K562 (cell line): ENCODE data around the gene SPATA13. TPM values are rescaled to one million over a fixed set of nuclear protein-coding genes. Genes with fewer than 3 reads are reported as not detected.

Experiments used
- ATAC-seq: fragments of 200-7000 bp; cut with Tn5 transposase; 3 replicates; pipeline ENCODE4 v1.9.1; 2020; ENCODE audit warnings: moderate library complexity
- BruUV-seq: library from RNA; stranded (reverse); fragments of 400-500 nt; replicated peaks from 2 replicates; lab custom pipeline; 2021; lab: Mats Ljungman, UMichigan
- CTCF ChIA-PET: fragments of 300-600 bp; formaldehyde crosslinking; extraction: SDS; loops from one replicate; lab custom pipeline; 2021; ENCODE audit warnings: low intra/inter-chr PET ratio; lab: Yijun Ruan, JAX
- POLR2A ChIA-PET: fragments of 300-600, 350-650 bp; sonication (Branson Sonifier 250); formaldehyde crosslinking; extraction: SDS; loops from one replicate; lab custom pipeline; 2021; ENCODE audit warnings: antibody characterized with exemption, inconsistent platforms; lab: Yijun Ruan, JAX
- DNase-seq, 4 experiments: peaks; one replicate each; pipeline versions ENCODE4 v3.0.0 to v3.0.0-alpha.2; 2011 to 2018; ENCODE audit warnings: low spot score in 3 of 4, mixed read lengths in 3 of 4; ENCODE audit errors: extremely low read depth in 1 of 4
- FAIRE-seq: peaks from 2 replicates; lab custom pipeline; 2011; peaks lifted over from hg19 to GRCh38; lab: Jason Lieb, UNC
- H2AFZ ChIP-seq: 2 replicates; pipeline ENCODE4 v1.6.0; 2011; ENCODE audit warnings: low read depth, low read length, control low read depth, inconsistent platforms
- H3K27ac ChIP-seq: fragments of 200-600 bp; 3 replicates; pipeline ENCODE4 v1.8.0; 2011; ENCODE audit warnings: low read depth, mild to moderate bottlenecking, control low read depth, inconsistent platforms, low read length, moderate library complexity, mixed read lengths; ENCODE audit errors: extremely low read depth
- H3K27me3 ChIP-seq, 2 experiments: fragments of 300-600 bp in 1 of 2; 2 replicates in 1 of 2; 3 replicates in 1 of 2; pipeline versions ENCODE4 v1.6.0 to v1.8.0; 2011; ENCODE audit warnings: inconsistent platforms in 2 of 2, low read length in 2 of 2, mild to moderate bottlenecking in 1 of 2, mixed read lengths in 1 of 2, moderate library complexity in 1 of 2; ENCODE audit not compliant: control insufficient read depth in 2 of 2, insufficient read depth in 2 of 2
- H3K36me3 ChIP-seq: fragments of 300-600 bp; 3 replicates; pipeline ENCODE4 v1.8.0; 2011; ENCODE audit warnings: mild to moderate bottlenecking, low read length, inconsistent platforms; ENCODE audit not compliant: control insufficient read depth, insufficient read depth
- H3K4me1 ChIP-seq, 2 experiments: fragments of 200-600 bp in 1 of 2; replicated peaks in 1 of 2; 2 replicates in 1 of 2; 3 replicates in 1 of 2; pipeline versions ENCODE4 v1.5.1 to v1.8.0; 2011; ENCODE audit warnings: inconsistent platforms in 2 of 2, low read length in 2 of 2, mild to moderate bottlenecking in 1 of 2, mixed read lengths in 1 of 2, moderate library complexity in 1 of 2; ENCODE audit not compliant: control insufficient read depth in 2 of 2, insufficient read depth in 2 of 2
- H3K4me2 ChIP-seq: 2 replicates; pipeline ENCODE4 v1.6.1; 2011; ENCODE audit warnings: low read length, control low read depth, inconsistent platforms, mixed read lengths; ENCODE audit not compliant: insufficient read depth
- H3K4me3 ChIP-seq: fragments of 200-600 bp; sonication (generic), shearing (Covaris generic); 2 replicates; pipeline ENCODE4 v1.5.1; 2016; ENCODE audit warnings: control low read depth, inconsistent platforms
- H3K79me2 ChIP-seq: fragments of 200-600 bp; 3 replicates; pipeline ENCODE4 v1.8.0; 2011; ENCODE audit warnings: low read length, inconsistent platforms; ENCODE audit not compliant: control insufficient read depth, insufficient read depth
- H3K9ac ChIP-seq, 2 experiments: 2 replicates each; pipeline versions ENCODE4 v1.6.0 to v1.6.1; 2011; ENCODE audit warnings: low read depth in 2 of 2, low read length in 2 of 2, control low read depth in 1 of 2, inconsistent platforms in 1 of 2, mild to moderate bottlenecking in 1 of 2, mixed read lengths in 1 of 2; ENCODE audit not compliant: insufficient read depth in 1 of 2
- H3K9me1 ChIP-seq: one replicate; pipeline ENCODE4 v1.6.0; 2011; ENCODE audit warnings: inconsistent platforms, mild to moderate bottlenecking, low read length, moderate library complexity; ENCODE audit not compliant: control insufficient read depth, insufficient read depth
- H3K9me3 ChIP-seq: replicated peaks from 2 replicates; pipeline ENCODE4 v1.5.1; 2011; ENCODE audit warnings: low read depth, low read length, inconsistent platforms; ENCODE audit not compliant: control insufficient read depth, insufficient read depth
- H4K20me1 ChIP-seq: replicated peaks from 2 replicates; pipeline ENCODE4 v1.6.1; 2011; ENCODE audit warnings: low read length, inconsistent platforms, mixed read lengths; ENCODE audit not compliant: control insufficient read depth, insufficient read depth
- POLR2G ChIP-seq: fragments of 200-400 bp; formaldehyde crosslinking; IDR thresholded peaks from 2 replicates; pipeline ENCODE4 v1.6.1; 2017; ENCODE audit warnings: low read depth, mild to moderate bottlenecking, antibody characterized with exemption, low read length, moderate library complexity
- RBM39 ChIP-seq: fragments of 200-400 bp; formaldehyde crosslinking; optimal IDR thresholded peaks from 2 replicates; pipeline ENCODE3; 2018; ENCODE audit warnings: low read depth, low read length
- SMAD1 ChIP-seq: fragments of 150-350 bp; IDR thresholded peaks from 2 replicates; pipeline ENCODE4 v1.6.1; 2014; ENCODE audit warnings: low read length, low read depth; ENCODE audit not compliant: partially characterized antibody
- WGBS: fragments of 100-300 bp; shearing (Covaris generic); methylation state at CpG from one replicate; pipeline ENCODE4 v1.1.6; 2016; ENCODE audit warnings: low coverage, mixed read lengths; ENCODE audit not compliant: insufficient coverage; ENCODE audit errors: missing lambda C conversion rate; 5-methylcytosine and 5-hydroxymethylcytosine counted together
- in situ Hi-C: fragments of 300-500 bp; cut with MboI; formaldehyde crosslinking; loops from 4 replicates; pipeline ENCODE4 v1.15.0; 2018; ENCODE audit warnings: inconsistent platforms, mixed read lengths
- intact Hi-C: fragments of 100-400 bp; cut with micrococcal nuclease; formaldehyde crosslinking; loops from 2 replicates; pipeline ENCODE4 v1.14.2; 2022
- polyA plus RNA-seq, 8 experiments: library from polyadenylated mRNA; depleted of rRNA in 4 of 8; stranded (reverse) in 5 of 8; unstranded in 3 of 8; fragments of >200 nt; fragmentation: Nextera tagmentation in 2 of 8; fragmentation: Illumina TruSeq in 1 of 8; extraction: Ambion mirVana in 2 of 8; extraction: Trizol in 1 of 8; gene quantifications; 2 replicates each; pipeline versions ENCODE4 v1.2.1 to v1.2.3, GENCODE V29; 2011 to 2014; ENCODE audit warnings: inconsistent platforms in 1 of 8, missing spikeins in 1 of 8
- total RNA-seq, 7 experiments: library from RNA; depleted of rRNA in 6 of 7; stranded (reverse); fragments of >200 nt in 6 of 7; fragmentation: Illumina TruSeq in 2 of 7; extraction: Trizol in 2 of 7; gene quantifications; 2 replicates each; pipeline versions ENCODE4 v1.2.1 to v1.2.3, GENCODE V29; 2011 to 2021; ENCODE audit warnings: low replicate concordance in 1 of 7
- TF ChIP-seq, protein P1 (sequence below): fragments of 450-650 bp; formaldehyde crosslinking; IDR thresholded peaks from 2 replicates; pipeline ENCODE4 v1.4.0; 2022; ENCODE audit warnings: mild to moderate bottlenecking, moderate library complexity
- TF ChIP-seq, protein P2 (sequence below): fragments of 150-350 bp; IDR thresholded peaks from 2 replicates; pipeline ENCODE4 v1.6.1; 2014; ENCODE audit warnings: low read depth, mild to moderate bottlenecking, low read length, borderline replicate concordance

Gene SPATA13
- total and polyA plus RNA-seq, 9 of the 15 experiments (the other 6 are each of a cell fraction or from before 2014, with no cell fraction given) = 0.08 to 0.99 (median 0.21) TPM; not detected in 2

DNA sequence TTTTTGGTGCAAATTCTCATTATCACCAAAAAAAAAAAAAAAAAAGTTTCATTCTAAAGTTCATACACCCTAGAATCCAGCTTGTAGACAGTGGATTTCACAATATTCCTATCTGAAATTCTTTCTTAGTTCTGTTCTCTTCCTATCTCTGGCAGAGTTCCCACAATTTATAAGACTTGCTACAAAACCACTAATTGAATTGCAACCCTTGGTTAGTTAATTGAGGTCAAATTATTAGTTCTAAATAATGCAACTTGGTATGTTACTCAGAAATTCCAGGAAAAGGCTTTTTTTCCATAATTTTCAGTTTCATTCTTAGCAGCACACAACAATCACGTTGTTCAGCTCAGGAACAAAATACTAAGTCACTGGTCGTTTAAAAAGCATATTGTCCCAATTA lies 58.5 kb downstream of the SPATA13 start:
- no peak for FAIRE-seq
- in situ Hi-C loops = loop anchor here (25.0 kb wide), 1 partner anchor 307 kb away; no protein-coding TSS in a partner anchor
- Histone ChIP-seq H3K4me3 (no peak overlapping the region), H3K27ac (no peak overlapping the region), H4K20me1 (no peaks in the 10 kb centered on the region), H3K79me2 (no peaks in the 10 kb centered on the region), H3K27me3 (peaks cover 0 to 21% of the 10 kb centered on the region in 2 experiments; a peak in 1 of 5 replicates), H3K9me3 (no peaks in the 10 kb centered on the region), H3K9me1 (no peaks in the 10 kb centered on the region), H3K4me2 (no peak overlapping the region), H2AFZ (no peak overlapping the region), H3K9ac (no peak overlapping the region), H3K36me3 (no peaks in the 10 kb centered on the region), H3K4me1 (peaks cover 0 to 3% of the 10 kb centered on the region in 2 experiments; a peak in 1 of 5 replicates)
- BruUV-seq = no TSS peak
- ChIA-PET POLR2A (no interaction called here), CTCF (interaction anchor here (2.3 kb wide), 2 partner anchors 166 to 198 kb away, joined by 13 to 18 read pairs; no protein-coding TSS in a partner anchor)
- TF ChIP-seq, protein P1, sequence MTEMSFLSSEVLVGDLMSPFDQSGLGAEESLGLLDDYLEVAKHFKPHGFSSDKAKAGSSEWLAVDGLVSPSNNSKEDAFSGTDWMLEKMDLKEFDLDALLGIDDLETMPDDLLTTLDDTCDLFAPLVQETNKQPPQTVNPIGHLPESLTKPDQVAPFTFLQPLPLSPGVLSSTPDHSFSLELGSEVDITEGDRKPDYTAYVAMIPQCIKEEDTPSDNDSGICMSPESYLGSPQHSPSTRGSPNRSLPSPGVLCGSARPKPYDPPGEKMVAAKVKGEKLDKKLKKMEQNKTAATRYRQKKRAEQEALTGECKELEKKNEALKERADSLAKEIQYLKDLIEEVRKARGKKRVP (CRISPR knock-in tag) = no peak
- TF ChIP-seq, protein P2, sequence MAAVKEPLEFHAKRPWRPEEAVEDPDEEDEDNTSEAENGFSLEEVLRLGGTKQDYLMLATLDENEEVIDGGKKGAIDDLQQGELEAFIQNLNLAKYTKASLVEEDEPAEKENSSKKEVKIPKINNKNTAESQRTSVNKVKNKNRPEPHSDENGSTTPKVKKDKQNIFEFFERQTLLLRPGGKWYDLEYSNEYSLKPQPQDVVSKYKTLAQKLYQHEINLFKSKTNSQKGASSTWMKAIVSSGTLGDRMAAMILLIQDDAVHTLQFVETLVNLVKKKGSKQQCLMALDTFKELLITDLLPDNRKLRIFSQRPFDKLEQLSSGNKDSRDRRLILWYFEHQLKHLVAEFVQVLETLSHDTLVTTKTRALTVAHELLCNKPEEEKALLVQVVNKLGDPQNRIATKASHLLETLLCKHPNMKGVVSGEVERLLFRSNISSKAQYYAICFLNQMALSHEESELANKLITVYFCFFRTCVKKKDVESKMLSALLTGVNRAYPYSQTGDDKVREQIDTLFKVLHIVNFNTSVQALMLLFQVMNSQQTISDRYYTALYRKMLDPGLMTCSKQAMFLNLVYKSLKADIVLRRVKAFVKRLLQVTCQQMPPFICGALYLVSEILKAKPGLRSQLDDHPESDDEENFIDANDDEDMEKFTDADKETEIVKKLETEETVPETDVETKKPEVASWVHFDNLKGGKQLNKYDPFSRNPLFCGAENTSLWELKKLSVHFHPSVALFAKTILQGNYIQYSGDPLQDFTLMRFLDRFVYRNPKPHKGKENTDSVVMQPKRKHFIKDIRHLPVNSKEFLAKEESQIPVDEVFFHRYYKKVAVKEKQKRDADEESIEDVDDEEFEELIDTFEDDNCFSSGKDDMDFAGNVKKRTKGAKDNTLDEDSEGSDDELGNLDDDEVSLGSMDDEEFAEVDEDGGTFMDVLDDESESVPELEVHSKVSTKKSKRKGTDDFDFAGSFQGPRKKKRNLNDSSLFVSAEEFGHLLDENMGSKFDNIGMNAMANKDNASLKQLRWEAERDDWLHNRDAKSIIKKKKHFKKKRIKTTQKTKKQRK = no peak
- TF ChIP-seq POLR2G (no peak), SMAD1 (no peak), RBM39 (no peak)
- intact Hi-C loops = no loop called here
- DNase-seq = no peak
- ATAC-seq = no peak
- 0% methylated on average over 2 of the region's 2 CpGs for WGBS
